ENCODE data around the gene ARRDC3.

GRCh38 chr5:91417219-91417618 is 34.1 kb upstream of the ARRDC3 start:
- no peak for TF ChIP-seq EZH2 (IDR thresholded peaks at IDR 0.05; ENCODE audit: borderline replicate concordance, insufficient read depth, low read length, poor library complexity, severe bottlenecking)
- TF ChIP-seq, protein P1, sequence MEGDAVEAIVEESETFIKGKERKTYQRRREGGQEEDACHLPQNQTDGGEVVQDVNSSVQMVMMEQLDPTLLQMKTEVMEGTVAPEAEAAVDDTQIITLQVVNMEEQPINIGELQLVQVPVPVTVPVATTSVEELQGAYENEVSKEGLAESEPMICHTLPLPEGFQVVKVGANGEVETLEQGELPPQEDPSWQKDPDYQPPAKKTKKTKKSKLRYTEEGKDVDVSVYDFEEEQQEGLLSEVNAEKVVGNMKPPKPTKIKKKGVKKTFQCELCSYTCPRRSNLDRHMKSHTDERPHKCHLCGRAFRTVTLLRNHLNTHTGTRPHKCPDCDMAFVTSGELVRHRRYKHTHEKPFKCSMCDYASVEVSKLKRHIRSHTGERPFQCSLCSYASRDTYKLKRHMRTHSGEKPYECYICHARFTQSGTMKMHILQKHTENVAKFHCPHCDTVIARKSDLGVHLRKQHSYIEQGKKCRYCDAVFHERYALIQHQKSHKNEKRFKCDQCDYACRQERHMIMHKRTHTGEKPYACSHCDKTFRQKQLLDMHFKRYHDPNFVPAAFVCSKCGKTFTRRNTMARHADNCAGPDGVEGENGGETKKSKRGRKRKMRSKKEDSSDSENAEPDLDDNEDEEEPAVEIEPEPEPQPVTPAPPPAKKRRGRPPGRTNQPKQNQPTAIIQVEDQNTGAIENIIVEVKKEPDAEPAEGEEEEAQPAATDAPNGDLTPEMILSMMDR (IDR thresholded peaks at IDR 0.05; ENCODE audit: poor library complexity, severe bottlenecking), result no peak
- TF ChIP-seq, protein P2, sequence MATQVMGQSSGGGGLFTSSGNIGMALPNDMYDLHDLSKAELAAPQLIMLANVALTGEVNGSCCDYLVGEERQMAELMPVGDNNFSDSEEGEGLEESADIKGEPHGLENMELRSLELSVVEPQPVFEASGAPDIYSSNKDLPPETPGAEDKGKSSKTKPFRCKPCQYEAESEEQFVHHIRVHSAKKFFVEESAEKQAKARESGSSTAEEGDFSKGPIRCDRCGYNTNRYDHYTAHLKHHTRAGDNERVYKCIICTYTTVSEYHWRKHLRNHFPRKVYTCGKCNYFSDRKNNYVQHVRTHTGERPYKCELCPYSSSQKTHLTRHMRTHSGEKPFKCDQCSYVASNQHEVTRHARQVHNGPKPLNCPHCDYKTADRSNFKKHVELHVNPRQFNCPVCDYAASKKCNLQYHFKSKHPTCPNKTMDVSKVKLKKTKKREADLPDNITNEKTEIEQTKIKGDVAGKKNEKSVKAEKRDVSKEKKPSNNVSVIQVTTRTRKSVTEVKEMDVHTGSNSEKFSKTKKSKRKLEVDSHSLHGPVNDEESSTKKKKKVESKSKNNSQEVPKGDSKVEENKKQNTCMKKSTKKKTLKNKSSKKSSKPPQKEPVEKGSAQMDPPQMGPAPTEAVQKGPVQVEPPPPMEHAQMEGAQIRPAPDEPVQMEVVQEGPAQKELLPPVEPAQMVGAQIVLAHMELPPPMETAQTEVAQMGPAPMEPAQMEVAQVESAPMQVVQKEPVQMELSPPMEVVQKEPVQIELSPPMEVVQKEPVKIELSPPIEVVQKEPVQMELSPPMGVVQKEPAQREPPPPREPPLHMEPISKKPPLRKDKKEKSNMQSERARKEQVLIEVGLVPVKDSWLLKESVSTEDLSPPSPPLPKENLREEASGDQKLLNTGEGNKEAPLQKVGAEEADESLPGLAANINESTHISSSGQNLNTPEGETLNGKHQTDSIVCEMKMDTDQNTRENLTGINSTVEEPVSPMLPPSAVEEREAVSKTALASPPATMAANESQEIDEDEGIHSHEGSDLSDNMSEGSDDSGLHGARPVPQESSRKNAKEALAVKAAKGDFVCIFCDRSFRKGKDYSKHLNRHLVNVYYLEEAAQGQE (IDR thresholded peaks at IDR 0.05; ENCODE audit: borderline replicate concordance), result no peak
- no peak for TF ChIP-seq POLR2AphosphoS5 (IDR thresholded peaks at IDR 0.05)
- TF ChIP-seq SMC3 (conservative IDR thresholded peaks at IDR 0.05; ENCODE audit: poor library complexity), result no peak
- no peak for TF ChIP-seq EP300 (conservative IDR thresholded peaks at IDR 0.05; ENCODE audit: poor library complexity, severe bottlenecking)
- no peak for TF ChIP-seq TAF1 (IDR thresholded peaks at IDR 0.05; ENCODE audit: low read depth)
- no peak for TF ChIP-seq MXI1 (conservative IDR thresholded peaks at IDR 0.05; ENCODE audit: poor library complexity, severe bottlenecking)
- no peak for TF ChIP-seq RAD21 (conservative IDR thresholded peaks at IDR 0.05)

Data from neural cell (in vitro differentiated cells).